Fibroblast of lung (primary cell): ENCODE data around the gene C6orf136. TPM values are rescaled to one million over a fixed set of nuclear protein-coding genes. Genes with fewer than 3 reads are reported as not detected.
"Not testable (repeated sequence)": the region's sequence is repeated elsewhere in the genome, so short reads cannot be mapped to it uniquely, and the experiment has no call there.

Experiments
- DNase-seq, 2 donors: peaks; one replicate each; pipeline versions ENCODE4 v3.0.0 to v3.0.0-alpha.2; 2010; ENCODE audit warnings: low read depth in 2 of 2
- H2AFZ ChIP-seq: 2 replicates; pipeline ENCODE4 v1.5.1; 2012; ENCODE audit warnings: low read length, control low read depth, inconsistent platforms
- H3K27ac ChIP-seq: 2 replicates; pipeline ENCODE4 v1.5.1; 2011; ENCODE audit warnings: low read length, control low read depth; ENCODE audit not compliant: insufficient read depth
- H3K27me3 ChIP-seq: 2 replicates; pipeline ENCODE4 v1.5.1; 2011; ENCODE audit warnings: mild to moderate bottlenecking, low read length; ENCODE audit not compliant: control insufficient read depth, insufficient read depth
- H3K36me3 ChIP-seq: 2 replicates; pipeline ENCODE4 v1.5.1; 2011; ENCODE audit warnings: low read length; ENCODE audit not compliant: control insufficient read depth, insufficient read depth
- H3K4me1 ChIP-seq: 2 replicates; pipeline ENCODE4 v1.5.1; 2011; ENCODE audit warnings: low read length; ENCODE audit not compliant: control insufficient read depth, insufficient read depth; ENCODE audit errors: extremely low read depth
- H3K4me2 ChIP-seq: 2 replicates; pipeline ENCODE4 v1.5.1; 2011; ENCODE audit warnings: low read length, control low read depth; ENCODE audit not compliant: insufficient read depth; ENCODE audit errors: extremely low read depth
- H3K4me3 ChIP-seq, 4 experiments: fragments of 200-600 bp in 1 of 4; sonication (generic) in 1 of 4; replicated peaks in 1 of 4; 2 replicates each; pipeline ENCODE4 v1.5.1; 2011 to 2016; ENCODE audit warnings: low read length in 4 of 4, low read depth in 3 of 4, mild to moderate bottlenecking in 3 of 4, control low read depth in 2 of 4, inconsistent platforms in 1 of 4, mixed read lengths in 1 of 4; ENCODE audit not compliant: insufficient read depth in 1 of 4; ENCODE audit errors: control extremely low read depth in 1 of 4
- H3K79me2 ChIP-seq: 2 replicates; pipeline ENCODE4 v1.5.1; 2012; ENCODE audit warnings: mild to moderate bottlenecking, low read length, inconsistent platforms; ENCODE audit not compliant: control insufficient read depth, insufficient read depth
- H3K9ac ChIP-seq: 2 replicates; pipeline ENCODE4 v1.5.1; 2011; ENCODE audit warnings: mild to moderate bottlenecking, low read length, control low read depth; ENCODE audit not compliant: insufficient read depth
- H3K9me3 ChIP-seq: 2 replicates; pipeline ENCODE4 v1.5.1; 2012; ENCODE audit warnings: low read depth, low read length; ENCODE audit not compliant: control insufficient read depth, insufficient read depth
- H4K20me1 ChIP-seq: 2 replicates; pipeline ENCODE4 v1.5.1; 2011; ENCODE audit warnings: low read length; ENCODE audit not compliant: control insufficient read depth, insufficient read depth; ENCODE audit errors: extremely low read depth
- CTCF ChIP-seq, 2 donors: IDR thresholded peaks in 1 of 2; conservative IDR thresholded peaks in 1 of 2; 1 replicate in 1 of 2; 2 replicates in 1 of 2; pipeline ENCODE4 v1.5.1; 2011 to 2012; ENCODE audit warnings: low read length in 2 of 2, control low read depth in 1 of 2, inconsistent platforms in 1 of 2, low read depth in 1 of 2, mild to moderate bottlenecking in 1 of 2
- EZH2 ChIP-seq: IDR thresholded peaks from 2 replicates; pipeline ENCODE4 v1.5.1; 2012; ENCODE audit warnings: low read length, control low read depth, mild to moderate bottlenecking; ENCODE audit errors: missing control alignments
- polyA plus RNA-seq, 2 donors: library from polyadenylated mRNA; depleted of rRNA in 1 of 2; stranded (reverse) in 1 of 2; unstranded in 1 of 2; fragments of >200 nt; gene quantifications; 2 replicates each; pipeline ENCODE4 v1.2.1, GENCODE V29; 2011 to 2012; ENCODE audit warnings: missing spikeins in 1 of 2
- total RNA-seq: library from RNA; depleted of rRNA; stranded (reverse); fragments of >200 nt; gene quantifications from 2 replicates; pipeline ENCODE4 v1.2.1, GENCODE V29; 2014

C6orf136 gene
- total and polyA plus RNA-seq, 2 donors (not counting 1 experiment from before 2014, with no cell fraction given): 2.5 to 3.6 TPM

- no peak for TF ChIP-seq CTCF (conservative IDR thresholded peaks at IDR 0.05 in 1 of 2, IDR thresholded peaks at IDR 0.05 in 1 of 2; ENCODE audit: low read depth in 1 of 2, low read length in 2 of 2)
- TF ChIP-seq EZH2: no peak
- Histone ChIP-seq H3K4me1 (no peaks in the 10 kb centered on the region), H3K9me3 (no peaks in the 10 kb centered on the region), H3K79me2 (no peaks in the 10 kb centered on the region), H3K27ac (no peak overlapping the region), H4K20me1 (no peaks in the 10 kb centered on the region), H3K9ac (no peak overlapping the region), H3K36me3 (peaks cover 15% of the 10 kb centered on the region), H3K4me2 (no peak overlapping the region), H3K27me3 (no peaks in the 10 kb centered on the region), H3K4me3 (no peak overlapping the region), H2AFZ (no peak overlapping the region)
- DNase-seq: no peak
Measured at GRCh38 chr6:30656513-30656912, 9.6 kb downstream of the C6orf136 start.

GRCh38 chr6:30657454-30657853 is 10.5 kb downstream of the C6orf136 start:
- Histone ChIP-seq H3K27ac (no peak overlapping the region), H3K9me3 (no peaks in the 10 kb centered on the region), H3K9ac (no peak overlapping the region), H3K27me3 (no peaks in the 10 kb centered on the region), H3K36me3 (peaks cover 19% of the 10 kb centered on the region), H3K4me1 (no peaks in the 10 kb centered on the region), H2AFZ (no peak overlapping the region), H3K4me3 (no peak overlapping the region), H3K4me2 (no peak overlapping the region), H4K20me1 (no peaks in the 10 kb centered on the region), H3K79me2 (no peaks in the 10 kb centered on the region)
- no peak for DNase-seq
- TF ChIP-seq EZH2 (no peak), CTCF (conservative IDR thresholded peaks at IDR 0.05 in 1 of 2, IDR thresholded peaks at IDR 0.05 in 1 of 2; ENCODE audit: low read depth in 1 of 2, low read length in 2 of 2) (no peak)

GRCh38 chr6:30657922-30658321 is 11.0 kb downstream of the C6orf136 start:
- H3K9ac ChIP-seq, H4K20me1 ChIP-seq, H3K4me2 ChIP-seq, H2AFZ ChIP-seq, H3K79me2 ChIP-seq, H3K4me1 ChIP-seq, DNase-seq, H3K9me3 ChIP-seq, H3K27ac ChIP-seq, H3K27me3 ChIP-seq, H3K4me3 ChIP-seq: not testable (repeated sequence)
- H3K36me3 ChIP-seq: peaks cover 20% of the 10 kb centered on the region
